HFF-Myc (cell line): ENCODE data around the gene STX10.
A peak's percentile ranks its signal among the peaks of the same experiment; 100 is the strongest.

ENCODE experiments used
- DNase-seq: peaks from one replicate; pipeline ENCODE4 v3.0.0-alpha.2; 2011; ENCODE audit warnings: low read depth; ENCODE audit errors: extremely low read depth
- H3K4me3 ChIP-seq: replicated peaks from 2 replicates; pipeline ENCODE4 v1.5.1; 2011; ENCODE audit warnings: low read depth, mild to moderate bottlenecking, control low read depth, low read length
- TF ChIP-seq, protein P1 (sequence below): IDR thresholded peaks from 2 replicates; pipeline ENCODE4 v1.5.1; 2012; ENCODE audit warnings: mild to moderate bottlenecking, low read depth, low read length, control low read depth; ENCODE audit errors: missing control alignments

The STX10 gene

DNA sequence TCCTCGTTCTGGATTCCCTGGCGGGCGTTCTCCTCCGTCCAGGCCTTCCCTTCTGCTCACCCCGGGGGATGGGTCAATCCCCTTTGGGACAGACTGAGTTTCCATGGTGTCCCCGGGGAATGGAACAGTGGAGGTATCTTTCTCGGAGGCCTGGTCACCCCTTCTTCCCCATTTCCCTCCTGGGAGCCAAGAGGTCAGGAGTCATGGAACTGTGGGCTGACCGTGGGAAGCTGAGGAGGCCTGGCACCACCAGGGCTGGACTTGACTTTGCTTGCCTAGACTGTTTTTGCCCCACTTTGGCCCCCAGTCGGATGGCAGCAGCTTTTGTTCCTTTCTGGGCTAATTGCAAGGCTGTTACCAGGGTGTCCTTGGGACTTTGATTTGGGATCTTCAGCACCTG, 30.1 kb downstream of the STX10 start:
- TF ChIP-seq, protein P1, sequence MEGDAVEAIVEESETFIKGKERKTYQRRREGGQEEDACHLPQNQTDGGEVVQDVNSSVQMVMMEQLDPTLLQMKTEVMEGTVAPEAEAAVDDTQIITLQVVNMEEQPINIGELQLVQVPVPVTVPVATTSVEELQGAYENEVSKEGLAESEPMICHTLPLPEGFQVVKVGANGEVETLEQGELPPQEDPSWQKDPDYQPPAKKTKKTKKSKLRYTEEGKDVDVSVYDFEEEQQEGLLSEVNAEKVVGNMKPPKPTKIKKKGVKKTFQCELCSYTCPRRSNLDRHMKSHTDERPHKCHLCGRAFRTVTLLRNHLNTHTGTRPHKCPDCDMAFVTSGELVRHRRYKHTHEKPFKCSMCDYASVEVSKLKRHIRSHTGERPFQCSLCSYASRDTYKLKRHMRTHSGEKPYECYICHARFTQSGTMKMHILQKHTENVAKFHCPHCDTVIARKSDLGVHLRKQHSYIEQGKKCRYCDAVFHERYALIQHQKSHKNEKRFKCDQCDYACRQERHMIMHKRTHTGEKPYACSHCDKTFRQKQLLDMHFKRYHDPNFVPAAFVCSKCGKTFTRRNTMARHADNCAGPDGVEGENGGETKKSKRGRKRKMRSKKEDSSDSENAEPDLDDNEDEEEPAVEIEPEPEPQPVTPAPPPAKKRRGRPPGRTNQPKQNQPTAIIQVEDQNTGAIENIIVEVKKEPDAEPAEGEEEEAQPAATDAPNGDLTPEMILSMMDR: no peak
- H3K4me3 ChIP-seq: peak overlapping the region; percentile 86
- no peak for DNase-seq

DNA sequence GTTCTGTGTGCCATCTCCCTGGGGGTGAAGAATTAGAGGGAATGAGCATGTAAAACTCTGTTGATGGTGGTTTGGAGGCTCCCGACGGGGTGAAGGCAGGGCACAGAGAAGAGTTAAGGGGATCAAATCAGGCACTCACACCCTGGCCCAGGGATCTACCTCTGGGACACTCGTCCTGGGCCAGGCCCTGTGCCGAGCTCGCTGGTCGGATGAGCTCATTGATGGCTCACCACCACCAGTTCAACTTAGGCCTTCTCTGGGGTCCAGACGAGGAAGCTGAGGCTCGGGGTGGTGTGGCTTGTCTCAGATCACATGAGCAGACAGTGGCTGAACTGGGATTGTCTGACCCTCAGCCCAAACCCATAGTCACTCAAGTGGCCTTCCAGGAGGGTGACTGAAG, 30.5 kb downstream of the STX10 start:
- no peak for DNase-seq
- H3K4me3 ChIP-seq: peak overlapping the region; percentile 86

DNA sequence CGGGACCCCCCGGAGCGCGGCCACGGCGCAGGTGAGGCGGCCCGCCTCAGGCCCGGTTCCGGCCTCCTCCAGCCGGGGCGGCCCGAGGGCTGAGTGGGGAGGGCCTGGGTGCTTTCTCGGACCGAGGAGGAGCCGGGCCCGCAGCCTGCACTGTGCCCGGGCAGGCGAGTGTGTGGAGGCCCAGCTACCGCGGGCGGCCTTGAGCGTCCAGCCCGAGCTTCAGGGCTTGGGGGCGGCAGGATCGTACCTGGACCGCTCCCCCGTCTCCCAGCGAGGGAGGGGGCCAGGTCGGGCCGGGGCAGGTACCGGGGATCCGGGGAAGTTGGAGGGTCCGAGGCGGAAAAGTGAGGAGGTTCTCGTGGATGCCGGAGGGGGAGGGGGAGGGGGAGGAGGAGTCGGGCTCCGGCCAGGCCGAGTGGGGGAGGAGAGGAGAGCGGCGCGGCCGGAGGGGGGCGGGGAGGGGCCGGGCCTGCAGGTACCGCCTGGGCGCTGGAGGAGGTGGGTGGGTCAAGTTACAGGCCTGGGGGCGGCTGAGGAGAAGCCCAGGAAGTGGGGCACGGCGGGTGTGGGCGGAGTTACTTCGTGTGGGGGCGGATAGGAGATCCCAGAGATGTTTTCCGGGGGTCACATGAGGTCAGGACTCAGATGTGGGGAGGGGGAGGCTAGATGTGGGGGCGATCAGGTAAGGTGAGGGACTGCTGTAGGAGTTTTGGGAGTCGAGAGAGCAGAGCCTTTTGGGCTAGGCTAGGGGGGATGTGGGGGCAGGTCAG, 31.6 kb downstream of the STX10 start:
- no peak for DNase-seq
- peak overlapping the region; percentile 86 for H3K4me3 ChIP-seq
- TF ChIP-seq, protein P1: no peak

More for the DNA sequence above, 30.5 kb downstream of the STX10 start:
- TF ChIP-seq, protein P1: no peak

DNA sequence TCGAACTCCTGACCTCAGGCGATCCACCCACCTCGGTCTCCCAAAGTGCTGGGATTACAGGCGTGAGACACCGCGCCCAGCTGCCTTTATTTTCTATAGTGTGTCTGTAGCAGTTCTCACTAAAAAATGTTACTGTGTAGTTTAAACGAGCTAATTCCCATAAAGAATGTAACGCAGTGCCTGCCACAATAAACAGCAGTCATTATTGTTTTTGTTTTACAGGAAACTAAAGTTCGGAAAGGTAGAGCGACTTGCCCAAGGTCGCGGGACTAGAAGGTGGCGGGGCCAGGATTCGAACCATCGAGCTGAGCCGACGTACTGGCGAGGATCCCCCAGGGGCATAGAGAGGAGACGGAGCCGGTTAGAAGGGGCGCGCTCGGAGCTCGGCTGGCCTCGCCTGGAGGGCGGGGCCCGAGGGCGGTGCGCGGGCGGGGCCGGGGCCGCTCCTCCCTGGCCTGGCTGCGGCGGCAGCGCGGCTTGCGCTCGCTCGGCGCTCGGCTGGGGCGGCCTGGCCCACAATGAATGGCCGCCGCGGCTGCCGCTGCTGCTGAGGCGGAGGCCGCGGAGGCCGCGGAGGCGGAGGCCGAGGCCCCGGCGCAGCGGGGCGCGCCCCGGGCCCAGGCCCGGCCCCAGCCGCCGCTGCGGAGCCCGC, 32.3 kb downstream of the STX10 start, which contains the start of gene NACC1:
Gene NACC1 (plus strand): TSS at position 493 of the 652 bp plus-strand sequence. CDS start 16,944 bp downstream, outside the sequence.
- peak within 1 kb of the TSS; percentile 99 for H3K4me3 ChIP-seq
- TF ChIP-seq, protein P1: no peak
- DNase-seq: peak; percentile 47

DNA sequence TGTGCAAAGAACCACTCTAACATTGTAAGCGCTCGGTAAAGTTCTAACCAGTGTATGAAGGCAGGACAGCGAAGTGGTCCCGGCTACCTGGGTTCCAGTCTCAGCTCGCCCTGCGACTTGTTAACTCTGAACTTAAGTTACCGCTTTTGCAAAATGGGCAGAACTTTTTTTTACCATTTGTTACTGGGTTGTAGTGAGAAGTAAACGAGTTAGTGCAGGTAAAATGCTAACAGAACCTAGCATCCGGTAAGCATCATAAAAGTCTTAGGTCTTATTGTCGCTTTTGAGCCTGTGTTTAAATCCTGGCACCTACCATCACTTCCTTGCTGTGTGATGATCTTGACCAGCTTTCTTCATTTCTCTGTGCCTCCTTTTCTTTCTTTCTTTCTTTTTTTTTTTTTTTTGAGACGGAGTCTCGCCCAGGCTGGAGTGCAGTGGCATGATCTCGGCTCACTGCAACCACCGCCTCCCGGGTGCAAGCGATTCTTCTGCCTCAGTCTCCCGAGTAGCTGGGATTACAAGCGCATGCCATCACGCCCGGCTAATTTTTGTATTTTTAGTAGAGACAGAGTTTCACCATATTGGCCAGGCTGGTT, 32.9 kb downstream of the STX10 start:
- H3K4me3 ChIP-seq: peak overlapping the region; percentile 99
- TF ChIP-seq, protein P1: no peak
- DNase-seq: no peak

DNA sequence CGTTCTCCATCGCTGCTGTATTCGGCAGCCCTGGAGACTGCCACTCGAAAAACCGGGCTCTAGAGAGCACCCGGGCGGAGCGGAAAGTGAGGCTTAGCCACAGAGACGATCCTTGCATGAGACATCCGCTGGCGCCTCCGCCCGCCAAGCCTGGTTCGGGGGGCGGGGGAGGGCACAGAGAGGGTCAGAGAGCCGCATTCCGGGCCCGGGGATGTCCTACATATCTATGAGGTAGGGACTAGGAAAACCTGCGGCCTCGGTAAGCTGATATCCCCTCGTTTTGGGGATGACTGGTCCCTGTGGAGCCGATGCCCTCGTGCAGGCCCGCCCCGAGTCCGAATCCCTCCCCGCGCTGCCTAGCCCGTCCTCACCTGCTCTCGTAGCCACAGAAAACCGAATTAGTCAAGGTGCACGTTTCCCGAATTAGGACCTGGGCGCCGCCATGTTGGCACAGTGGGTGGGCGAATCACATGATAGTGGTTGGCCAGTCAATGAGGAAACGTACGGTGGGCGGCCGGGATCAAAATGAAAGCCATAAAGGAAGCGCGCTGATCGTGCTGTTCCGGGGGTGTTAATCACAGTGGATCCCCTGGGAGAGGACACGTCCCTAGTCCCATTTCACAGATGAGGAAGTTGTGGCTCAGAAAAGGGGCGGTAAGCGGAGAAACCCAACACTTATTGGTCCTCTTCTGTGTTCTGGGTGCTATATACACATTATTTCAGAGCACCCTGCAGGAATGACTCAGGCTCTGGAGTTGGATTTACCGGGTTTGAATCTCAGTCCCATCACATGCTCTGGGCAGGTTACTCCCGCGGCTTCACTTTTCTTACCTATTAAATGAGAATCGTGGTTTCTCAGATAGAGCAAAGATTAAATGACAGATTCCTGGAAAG, 33.6 kb downstream of the STX10 start, which contains the start of gene TRMT1:
Gene TRMT1 (minus strand): TSS at position 459 of the 894 bp plus-strand sequence. CDS start 341 bp downstream, at position 118.
- peak; percentile 87 for DNase-seq
- H3K4me3 ChIP-seq: peak within 1 kb of the TSS; percentile 99
- TF ChIP-seq, protein P1: no peak
